HG02884 (cell line): Measurements from ENCODE around the gene RIF1.

Experiments
- ATAC-seq: cut with Tn5 transposase; IDR thresholded peaks from one replicate; pipeline ENCODE4 v1.9.1; 2021; ENCODE audit warnings: mild to moderate bottlenecking, moderate library complexity; ENCODE audit not compliant: unreplicated experiment

Gene RIF1, protein sequence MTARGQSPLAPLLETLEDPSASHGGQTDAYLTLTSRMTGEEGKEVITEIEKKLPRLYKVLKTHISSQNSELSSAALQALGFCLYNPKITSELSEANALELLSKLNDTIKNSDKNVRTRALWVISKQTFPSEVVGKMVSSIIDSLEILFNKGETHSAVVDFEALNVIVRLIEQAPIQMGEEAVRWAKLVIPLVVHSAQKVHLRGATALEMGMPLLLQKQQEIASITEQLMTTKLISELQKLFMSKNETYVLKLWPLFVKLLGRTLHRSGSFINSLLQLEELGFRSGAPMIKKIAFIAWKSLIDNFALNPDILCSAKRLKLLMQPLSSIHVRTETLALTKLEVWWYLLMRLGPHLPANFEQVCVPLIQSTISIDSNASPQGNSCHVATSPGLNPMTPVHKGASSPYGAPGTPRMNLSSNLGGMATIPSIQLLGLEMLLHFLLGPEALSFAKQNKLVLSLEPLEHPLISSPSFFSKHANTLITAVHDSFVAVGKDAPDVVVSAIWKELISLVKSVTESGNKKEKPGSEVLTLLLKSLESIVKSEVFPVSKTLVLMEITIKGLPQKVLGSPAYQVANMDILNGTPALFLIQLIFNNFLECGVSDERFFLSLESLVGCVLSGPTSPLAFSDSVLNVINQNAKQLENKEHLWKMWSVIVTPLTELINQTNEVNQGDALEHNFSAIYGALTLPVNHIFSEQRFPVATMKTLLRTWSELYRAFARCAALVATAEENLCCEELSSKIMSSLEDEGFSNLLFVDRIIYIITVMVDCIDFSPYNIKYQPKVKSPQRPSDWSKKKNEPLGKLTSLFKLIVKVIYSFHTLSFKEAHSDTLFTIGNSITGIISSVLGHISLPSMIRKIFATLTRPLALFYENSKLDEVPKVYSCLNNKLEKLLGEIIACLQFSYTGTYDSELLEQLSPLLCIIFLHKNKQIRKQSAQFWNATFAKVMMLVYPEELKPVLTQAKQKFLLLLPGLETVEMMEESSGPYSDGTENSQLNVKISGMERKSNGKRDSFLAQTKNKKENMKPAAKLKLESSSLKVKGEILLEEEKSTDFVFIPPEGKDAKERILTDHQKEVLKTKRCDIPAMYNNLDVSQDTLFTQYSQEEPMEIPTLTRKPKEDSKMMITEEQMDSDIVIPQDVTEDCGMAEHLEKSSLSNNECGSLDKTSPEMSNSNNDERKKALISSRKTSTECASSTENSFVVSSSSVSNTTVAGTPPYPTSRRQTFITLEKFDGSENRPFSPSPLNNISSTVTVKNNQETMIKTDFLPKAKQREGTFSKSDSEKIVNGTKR (N-terminal part only)

DNA sequence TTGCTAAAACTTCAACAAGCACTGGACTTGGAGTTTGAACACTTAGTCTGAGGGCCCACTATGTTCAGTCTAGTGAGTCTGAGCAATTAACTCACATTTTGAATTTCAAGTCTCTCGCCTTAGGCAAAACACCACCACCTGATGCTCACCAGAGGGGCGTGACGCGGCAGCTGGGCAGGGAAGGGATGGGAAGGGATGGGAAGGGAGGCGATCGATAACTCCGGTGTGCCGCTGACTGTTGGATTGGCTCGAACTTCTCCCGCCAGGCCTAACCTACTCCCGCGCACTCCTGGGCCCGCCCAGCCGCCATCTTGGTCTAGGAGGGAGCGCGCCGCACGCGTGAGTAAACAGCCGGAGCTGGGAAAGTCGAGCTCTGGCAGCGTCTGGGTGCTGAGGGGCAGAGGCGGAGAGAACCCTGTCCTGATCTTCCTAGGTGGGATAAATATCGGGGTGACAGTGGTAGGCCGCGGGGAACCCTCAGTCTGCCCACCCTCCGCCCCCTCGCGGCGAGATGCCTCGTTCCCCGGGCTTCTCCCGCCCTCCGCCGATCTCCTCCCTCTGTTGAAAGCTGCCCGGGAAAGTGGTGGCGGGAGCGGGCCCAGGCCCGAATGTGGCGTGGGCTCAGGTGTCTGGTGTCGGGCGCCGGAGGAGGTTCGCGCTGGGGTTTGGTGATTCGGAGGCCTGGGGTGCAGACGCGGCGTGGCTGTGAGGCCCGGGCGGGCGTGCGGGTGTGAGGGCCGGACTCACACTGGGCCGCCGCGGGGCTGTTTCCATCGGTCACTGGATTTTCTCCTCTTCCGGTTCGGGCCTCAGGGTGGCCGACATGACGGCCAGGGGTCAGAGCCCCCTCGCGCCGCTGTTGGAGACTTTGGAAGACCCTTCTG, at the start of gene RIF1:
Gene RIF1 (plus strand): TSS at position 302 of the 884 bp plus-strand sequence. CDS start 522 bp downstream, at position 824.
- ATAC-seq, result peak; percentile 92

DNA sequence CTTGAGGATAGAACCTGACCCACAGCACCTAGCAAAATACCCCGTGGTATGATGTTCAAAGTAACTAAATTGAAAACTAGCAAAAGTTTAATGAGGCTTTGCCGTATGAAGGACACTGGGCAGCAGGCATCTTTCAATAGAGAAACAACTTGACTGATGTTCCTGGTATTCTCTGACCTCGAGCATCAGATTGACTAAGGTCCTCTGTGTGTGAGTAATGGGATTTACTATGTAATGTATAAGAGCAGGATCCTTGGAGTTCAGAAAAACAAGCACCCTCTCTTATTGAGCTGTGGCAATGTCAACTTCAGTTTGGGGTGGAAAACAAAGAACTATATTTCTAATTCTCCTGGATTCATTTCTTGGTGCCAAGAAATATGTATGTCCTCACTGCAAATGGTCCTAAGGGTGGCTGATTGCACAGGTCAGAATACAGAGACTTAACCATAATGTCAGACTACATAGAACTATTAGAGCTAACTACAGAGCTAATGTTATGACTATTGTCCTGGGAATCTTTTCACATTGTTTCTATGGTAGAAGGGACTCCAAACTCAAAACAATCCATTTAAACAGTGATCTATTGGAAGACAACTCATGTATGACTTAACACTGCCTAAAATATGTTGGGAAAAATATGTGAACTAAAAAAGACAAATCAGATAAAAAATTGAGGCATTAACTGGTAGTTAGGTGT, 47.9 kb upstream of the RIF1 start:
- no peak for ATAC-seq

DNA sequence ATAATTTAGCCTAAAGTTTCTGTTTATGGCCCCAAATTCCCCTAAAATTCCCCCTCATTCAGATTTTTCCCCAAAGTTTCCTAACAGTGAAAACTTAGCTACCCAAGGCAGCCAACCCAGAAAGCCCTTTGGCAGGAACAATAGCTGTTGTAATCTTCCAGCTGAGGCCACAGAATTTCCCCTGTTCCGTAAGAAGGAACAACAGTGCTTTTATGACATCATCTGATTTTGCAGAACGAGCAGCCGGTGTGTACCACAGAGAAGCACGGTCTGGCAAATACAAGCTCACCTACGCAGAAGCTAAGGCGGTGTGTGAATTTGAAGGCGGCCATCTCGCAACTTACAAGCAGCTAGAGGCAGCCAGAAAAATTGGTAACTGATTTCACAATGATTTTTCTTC, 46.0 kb upstream of the RIF1 start:
- peak; percentile 73 for ATAC-seq

DNA sequence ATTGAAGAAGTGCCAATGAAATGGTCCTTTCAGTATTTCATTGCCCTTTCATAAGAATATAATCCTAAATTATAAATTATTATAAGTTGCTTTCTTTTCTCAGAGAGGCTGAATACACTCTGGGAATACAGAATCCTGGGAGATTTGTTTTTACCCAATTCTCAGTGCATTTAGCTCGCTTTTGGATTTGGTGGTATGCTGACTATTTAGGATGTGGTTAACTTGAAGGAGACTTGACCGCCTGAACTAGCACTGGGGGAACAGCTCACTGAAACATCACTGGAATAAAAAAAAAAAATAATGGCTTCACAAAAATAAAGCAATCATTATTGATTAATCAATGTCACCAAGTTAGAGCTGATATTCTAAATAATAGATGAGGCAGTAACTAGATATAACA, 42.1 kb upstream of the RIF1 start:
- ATAC-seq, result no peak

DNA sequence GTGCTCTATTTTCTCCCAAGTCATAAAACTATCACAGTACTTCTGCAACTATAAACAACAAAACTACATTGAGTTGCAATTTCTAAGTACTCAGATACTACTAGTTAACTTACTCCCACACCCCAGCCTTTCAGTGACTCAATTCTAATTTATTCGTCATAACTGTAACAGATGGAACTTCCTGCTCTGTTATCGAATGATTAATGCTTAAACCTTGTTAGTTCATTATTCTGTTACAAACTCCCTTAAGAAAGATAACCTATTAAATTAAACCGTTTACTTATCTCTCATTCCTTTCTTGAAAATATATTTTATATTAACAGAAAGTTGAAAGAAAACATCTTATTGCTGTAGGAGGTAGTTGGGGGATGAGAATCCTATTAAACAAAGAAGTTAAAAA, 35.3 kb upstream of the RIF1 start:
- peak; percentile 77 for ATAC-seq

DNA sequence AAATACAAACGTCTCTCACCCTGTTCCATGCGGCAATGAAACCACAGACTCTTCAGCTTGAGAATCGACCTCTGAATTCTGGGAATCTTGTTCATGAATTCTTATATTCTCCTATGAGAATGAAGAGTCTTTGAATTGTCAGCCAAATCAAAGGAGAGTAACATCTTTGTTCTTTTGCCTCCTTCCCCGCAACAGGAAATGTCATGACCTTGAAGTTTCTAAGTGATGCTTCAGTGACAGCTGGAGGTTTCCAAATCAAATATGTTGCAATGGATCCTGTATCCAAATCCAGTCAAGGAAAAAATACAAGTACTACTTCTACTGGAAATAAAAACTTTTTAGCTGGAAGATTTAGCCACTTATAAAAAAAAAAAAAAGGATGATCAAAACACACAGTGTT, 30.5 kb upstream of the RIF1 start:
- ATAC-seq, result no peak

DNA sequence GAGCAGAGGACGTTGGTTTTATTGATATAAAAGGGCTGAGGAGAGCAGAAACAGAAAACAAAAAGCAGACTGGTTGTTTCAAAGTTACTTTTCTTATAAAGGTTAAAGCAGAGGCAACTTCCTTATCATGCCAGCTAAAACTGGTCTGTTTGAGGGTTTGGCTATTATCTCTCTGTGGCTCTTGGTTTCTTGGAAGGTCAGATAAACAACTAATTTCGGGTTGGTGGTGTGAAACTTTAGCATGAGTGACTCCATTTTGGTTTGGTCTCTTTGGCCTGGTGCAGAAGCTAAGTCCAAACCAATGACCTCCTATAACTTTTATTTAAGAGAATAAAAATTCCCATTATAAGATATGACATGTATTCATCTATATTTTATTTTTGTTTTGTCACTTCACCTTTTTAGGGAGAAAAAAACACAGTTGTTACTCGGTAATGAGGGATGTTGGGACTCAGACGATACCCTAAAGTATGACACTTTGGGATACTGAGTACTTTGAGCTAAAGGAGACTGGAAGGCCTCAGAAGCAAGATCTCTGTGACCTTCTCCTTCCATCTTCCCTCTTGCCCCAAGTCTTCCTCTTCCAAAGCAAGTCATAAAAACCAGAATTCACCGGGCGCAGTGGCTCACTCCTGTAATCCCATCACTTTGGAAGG, 29.0 kb upstream of the RIF1 start:
- ATAC-seq, result no peak

DNA sequence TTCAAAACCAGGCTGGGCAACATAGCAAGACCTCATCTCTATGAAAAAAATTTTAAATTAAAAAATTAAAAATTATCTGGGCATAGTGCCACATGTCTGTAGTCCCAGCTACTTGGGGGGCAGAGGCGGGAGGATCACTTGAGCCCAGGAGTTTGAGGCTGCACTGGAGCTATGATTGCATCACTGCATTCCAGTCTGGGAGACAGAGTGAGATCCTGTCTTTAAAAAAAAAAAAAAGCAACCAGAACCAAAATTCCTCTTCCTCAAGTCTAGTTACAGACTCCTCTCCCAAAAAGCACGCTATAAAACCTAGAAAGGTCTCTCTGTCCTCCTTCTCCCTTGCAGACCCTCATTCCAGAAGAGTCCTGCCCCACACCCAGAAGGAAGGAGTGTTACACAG, 28.4 kb upstream of the RIF1 start:
- no peak for ATAC-seq

DNA sequence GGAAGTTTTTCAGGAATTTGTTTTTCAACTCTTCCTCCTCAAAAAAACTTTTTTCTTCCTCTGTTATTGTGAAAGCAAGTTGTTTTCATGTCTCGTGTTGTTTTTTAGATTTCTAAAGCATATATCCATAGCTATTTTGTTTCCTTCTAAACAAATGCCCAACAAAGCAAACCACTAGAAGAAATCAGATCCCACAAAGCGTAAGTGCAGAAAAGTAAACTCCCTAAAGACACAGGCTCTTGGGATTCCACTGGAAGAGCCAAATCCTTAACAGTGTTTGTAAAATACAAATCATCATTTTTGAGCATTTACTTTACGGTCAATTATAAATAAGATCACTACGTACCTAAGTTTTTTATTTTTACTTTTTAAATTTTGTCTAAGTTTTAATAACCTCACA, 21.7 kb upstream of the RIF1 start:
- no peak for ATAC-seq

DNA sequence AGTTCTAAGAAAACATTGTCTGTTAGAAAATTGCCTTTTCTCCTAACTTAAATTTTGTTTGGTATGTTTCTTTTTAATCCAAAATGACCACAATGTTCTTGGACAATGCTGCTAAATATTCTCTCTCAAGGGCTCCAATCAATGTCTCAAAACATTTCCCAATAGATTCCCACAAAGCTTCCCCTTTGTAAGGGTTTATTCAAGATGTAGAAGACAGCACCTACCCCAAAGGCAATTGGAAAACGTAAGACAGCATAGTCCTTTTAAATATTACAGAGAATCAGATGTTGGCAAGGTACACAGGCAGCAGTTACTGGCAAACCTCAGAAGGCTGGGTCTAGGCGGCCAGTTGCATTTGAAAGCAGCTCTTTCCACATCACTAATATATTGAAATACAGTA, 18.3 kb upstream of the RIF1 start:
- ATAC-seq, result no peak

DNA sequence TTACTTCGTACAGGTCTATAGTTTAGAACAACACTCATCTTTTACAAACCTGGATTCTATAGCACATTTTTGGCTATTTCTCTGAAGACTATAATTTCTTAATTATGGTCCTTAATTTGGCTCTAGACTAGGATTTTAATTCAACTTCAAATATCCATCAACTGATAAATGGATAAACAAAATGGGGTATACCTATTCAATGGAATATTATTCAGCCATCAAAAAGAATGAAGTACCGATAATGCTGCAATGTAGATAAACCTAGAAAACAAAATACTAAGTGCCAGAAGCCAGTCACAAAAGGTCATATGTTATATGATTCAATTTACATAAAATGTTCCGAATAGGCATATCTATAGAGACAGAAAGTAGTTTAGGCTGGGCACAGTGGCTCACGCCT, 15.2 kb upstream of the RIF1 start:
- ATAC-seq, result no peak

DNA sequence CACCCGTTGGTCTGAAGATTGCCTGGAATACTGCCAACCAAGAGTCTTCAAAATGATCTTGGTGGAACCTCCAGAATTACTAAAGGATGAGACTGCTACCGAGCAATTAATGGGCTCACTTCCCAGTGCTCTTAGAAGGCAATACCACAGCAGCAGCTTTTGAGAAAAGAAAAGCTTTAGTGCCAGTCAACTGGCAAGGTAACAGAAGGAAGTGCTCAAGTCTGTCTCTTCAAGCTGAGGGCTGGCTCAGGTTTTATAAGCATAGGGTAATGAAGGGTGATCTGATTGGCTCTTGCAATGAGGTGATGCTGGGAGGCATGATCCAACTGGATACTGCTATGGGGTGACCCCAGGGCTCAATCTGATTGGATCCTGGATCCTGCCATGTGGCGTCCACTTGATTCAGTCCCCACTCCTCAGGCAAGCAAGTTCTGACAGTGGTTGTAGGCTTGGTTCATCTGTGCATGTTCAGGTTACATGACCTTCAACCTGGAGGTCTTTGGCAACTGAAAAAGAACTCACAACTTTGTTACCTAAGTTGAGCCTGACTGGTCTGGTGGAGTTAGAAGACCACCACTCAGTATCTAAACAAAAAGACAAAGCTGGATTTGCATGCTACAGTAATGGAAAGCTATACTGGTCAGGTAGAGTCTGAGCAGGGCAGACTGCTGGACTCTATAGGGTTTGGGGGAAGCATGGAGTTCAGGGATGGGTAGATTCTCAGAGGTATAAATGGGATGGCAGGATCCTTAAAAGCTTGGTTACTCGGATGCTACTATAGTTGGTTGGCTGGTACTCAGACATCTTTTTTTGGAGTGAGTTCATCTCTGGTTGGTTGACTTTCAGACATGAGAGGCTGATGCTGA, 14.0 kb upstream of the RIF1 start:
- no peak for ATAC-seq

DNA sequence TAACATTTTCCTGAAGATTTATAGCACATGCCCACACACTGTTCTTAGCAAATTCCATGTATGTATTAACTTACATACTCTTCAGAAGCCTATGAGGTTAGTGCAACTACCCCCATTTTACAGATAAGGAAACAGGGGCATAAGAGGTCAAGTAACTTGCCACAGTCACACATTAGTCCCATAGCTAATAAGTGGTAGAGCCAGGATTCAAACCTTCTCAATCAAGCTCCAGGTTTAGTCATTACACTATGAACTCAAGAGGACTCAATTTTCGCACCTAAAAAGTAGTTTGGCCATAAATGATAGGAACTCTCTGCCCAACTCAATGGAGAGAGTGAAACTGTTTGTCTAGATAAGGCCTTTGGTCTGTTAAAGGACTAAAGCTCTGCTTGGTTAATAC, 9.7 kb upstream of the RIF1 start:
- ATAC-seq, result no peak

DNA sequence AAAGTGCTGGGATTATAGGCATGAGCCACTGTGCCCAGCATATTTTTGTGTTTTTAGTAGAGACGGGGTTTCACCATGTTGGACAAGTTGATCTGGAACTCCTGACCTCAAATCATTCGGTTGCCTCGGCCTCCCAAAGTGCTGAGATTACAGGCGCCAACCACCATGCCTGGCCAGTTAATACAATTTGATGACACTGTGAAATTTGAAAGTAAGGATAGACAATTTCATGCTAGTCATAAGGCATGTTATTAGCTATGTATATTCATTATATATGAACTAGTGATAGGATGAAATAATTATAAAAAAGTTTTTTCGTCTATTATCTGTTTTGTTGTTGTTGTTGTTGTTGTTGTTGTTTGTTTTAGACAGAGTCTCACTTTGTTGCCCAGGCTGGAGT, 8.6 kb upstream of the RIF1 start:
- ATAC-seq, result no peak

DNA sequence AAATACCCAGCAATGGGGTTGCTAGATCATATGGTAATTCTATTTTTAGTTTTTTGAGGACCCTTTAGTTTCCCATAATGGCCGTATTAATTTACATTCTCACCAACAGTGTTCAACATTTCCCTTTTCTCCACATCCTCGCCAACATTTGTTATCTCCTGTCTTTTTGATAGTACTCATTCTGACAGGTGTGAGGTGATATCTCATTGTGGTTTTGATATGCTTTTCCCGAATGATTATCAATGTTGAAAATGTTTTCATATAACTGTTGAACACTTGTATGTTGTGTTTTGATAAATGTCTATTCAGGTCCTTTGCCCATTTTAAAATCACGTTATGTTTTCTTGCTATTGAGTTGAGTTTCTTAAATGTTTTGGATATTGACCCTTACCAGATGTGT, 5.8 kb upstream of the RIF1 start:
- ATAC-seq, result no peak

DNA sequence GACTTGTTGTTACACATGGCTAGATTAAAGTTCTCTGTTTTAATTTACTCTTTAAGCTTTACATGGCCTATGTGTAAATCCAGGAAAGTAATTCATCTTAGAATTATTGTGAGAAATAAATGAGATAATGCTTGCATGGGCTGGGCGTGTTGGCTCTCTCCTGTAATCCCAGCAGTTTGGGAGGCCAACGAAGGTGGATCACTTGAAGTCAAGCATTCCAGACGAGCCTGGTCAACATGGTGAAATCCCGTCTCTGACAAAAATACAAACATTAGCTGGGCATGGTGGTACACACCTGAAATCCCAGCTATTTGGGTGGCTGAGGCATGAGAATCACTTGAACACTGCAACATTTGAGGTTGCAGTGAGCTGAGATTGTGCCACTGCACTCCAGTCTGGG, 4.3 kb upstream of the RIF1 start:
- no peak for ATAC-seq

DNA sequence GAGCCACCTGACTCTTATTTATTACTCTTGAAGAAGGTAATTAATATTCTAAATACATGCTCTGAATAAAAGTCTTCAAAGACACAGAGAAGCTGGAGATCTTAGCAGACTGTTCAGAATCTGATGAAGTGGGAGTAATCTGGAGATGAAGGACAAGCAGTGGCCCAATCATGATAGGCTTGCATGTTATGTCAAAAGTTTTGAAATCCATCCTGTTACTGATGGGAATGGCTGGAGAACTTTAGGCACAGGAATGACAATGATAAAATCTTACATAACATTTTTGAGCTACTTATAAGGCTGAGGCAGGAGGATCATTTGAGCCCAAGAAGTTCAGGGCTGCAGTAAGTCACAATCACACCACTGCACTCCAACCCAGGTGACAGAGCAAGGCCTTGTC, 2.4 kb upstream of the RIF1 start:
- ATAC-seq, result no peak
